ENCODE data around the gene PTPDC1. TPM values are rescaled to one million over a fixed set of nuclear protein-coding genes. Genes with fewer than 3 reads are reported as not detected.

Gene PTPDC1
- total and polyA plus RNA-seq, 8 donors, result 2.8 to 45.0 (median 8.5) TPM

- TF ChIP-seq, protein P1, sequence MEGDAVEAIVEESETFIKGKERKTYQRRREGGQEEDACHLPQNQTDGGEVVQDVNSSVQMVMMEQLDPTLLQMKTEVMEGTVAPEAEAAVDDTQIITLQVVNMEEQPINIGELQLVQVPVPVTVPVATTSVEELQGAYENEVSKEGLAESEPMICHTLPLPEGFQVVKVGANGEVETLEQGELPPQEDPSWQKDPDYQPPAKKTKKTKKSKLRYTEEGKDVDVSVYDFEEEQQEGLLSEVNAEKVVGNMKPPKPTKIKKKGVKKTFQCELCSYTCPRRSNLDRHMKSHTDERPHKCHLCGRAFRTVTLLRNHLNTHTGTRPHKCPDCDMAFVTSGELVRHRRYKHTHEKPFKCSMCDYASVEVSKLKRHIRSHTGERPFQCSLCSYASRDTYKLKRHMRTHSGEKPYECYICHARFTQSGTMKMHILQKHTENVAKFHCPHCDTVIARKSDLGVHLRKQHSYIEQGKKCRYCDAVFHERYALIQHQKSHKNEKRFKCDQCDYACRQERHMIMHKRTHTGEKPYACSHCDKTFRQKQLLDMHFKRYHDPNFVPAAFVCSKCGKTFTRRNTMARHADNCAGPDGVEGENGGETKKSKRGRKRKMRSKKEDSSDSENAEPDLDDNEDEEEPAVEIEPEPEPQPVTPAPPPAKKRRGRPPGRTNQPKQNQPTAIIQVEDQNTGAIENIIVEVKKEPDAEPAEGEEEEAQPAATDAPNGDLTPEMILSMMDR (IDR thresholded peaks at IDR 0.05), result no peak
- no peak for TF ChIP-seq POLR2A (IDR thresholded peaks at IDR 0.05)
- no peak for TF ChIP-seq EP300 (IDR thresholded peaks at IDR 0.05)
- no peak for TF ChIP-seq POLR2AphosphoS5 (IDR thresholded peaks at IDR 0.05)
- no peak overlapping the region for H3K27ac ChIP-seq
- intact Hi-C loops (cut with DNase I; ENCODE audit: low total_unique reads), result no loop called here
- H3K27me3 ChIP-seq, result no peaks in the 10 kb centered on the region
- H3K4me1 ChIP-seq, result no peaks in the 10 kb centered on the region
- H3K36me3 ChIP-seq, result peaks cover 0 to 13% (median 0%) of the 10 kb centered on the region in 4 donors
- DNase-seq, result no peak
- H3K9me3 ChIP-seq, result peaks cover 3 to 44% (median 30%) of the 10 kb centered on the region in 4 donors
- no peak overlapping the region for H3K4me3 ChIP-seq
Observed at GRCh38 chr9:94127806-94128205, 43.5 kb downstream of the PTPDC1 start.

DNA sequence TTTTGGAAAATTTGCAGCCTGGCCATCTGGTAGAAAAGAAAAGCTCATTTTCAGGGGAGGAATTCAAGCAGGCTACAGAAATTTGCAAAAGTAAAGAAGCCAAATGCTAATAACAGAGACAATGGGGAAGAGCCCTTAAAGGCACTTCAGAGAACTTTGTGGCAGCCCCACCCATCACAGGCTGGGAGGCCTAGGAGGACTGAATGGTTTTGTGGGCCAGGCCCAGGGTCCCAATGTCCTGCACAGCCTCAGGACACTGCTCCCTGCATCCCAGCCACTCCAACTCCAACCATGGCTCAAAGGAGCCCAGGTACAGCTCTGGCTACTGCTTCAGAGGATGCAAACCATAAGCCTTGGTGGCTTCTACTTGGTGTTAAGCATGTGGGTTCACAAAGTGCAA lies 44.3 kb downstream of the PTPDC1 start:
- Histone ChIP-seq H3K27me3 (no peaks in the 10 kb centered on the region), H3K4me3 (no peak overlapping the region), H3K9me3 (peaks cover 3 to 44% (median 30%) of the 10 kb centered on the region in 4 donors), H3K36me3 (peaks cover 0 to 7% (median 0%) of the 10 kb centered on the region in 4 donors), H3K27ac (no peak overlapping the region), H3K4me1 (no peaks in the 10 kb centered on the region)
- intact Hi-C loops (cut with DNase I; ENCODE audit: low total_unique reads), result no loop called here
- TF ChIP-seq EP300 (IDR thresholded peaks at IDR 0.05), result no peak
- TF ChIP-seq POLR2AphosphoS5 (IDR thresholded peaks at IDR 0.05), result no peak
- TF ChIP-seq, protein P1 (IDR thresholded peaks at IDR 0.05), result no peak
- no peak for TF ChIP-seq POLR2A (IDR thresholded peaks at IDR 0.05)
- DNase-seq, result no peak

DNA sequence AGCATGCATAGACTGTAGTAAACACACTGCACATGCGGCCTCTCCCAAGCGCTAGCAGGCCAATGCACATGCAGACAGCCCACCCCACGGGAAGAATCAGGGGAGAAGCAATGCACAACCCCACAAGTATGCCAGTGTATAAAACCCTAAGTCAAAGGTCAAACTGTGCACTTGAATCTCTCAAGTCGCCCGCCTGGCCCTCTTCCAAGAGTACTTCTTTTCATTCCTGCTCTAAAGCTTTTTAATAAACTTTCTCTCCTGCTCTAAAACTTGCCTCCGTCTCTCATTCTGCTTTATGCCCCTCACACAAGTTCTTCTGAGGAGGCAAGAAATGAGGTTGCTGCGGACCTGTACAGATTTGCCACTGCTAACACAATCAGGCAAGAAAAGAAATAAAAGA lies 50.4 kb downstream of the PTPDC1 start:
- no peak for DNase-seq
- Histone ChIP-seq H3K27ac (peak overlapping the region in 4 of 5 donors; percentile 59 to 86 (median 66)), H3K36me3 (no peaks in the 10 kb centered on the region), H3K27me3 (no peaks in the 10 kb centered on the region), H3K4me3 (no peak overlapping the region), H3K9me3 (no peaks in the 10 kb centered on the region), H3K4me1 (peaks cover 9 to 30% (median 24%) of the 10 kb centered on the region in 4 donors)
- intact Hi-C loops (cut with DNase I; ENCODE audit: low total_unique reads), result no loop called here
- TF ChIP-seq POLR2AphosphoS5 (IDR thresholded peaks at IDR 0.05), result no peak
- no peak for TF ChIP-seq EP300 (IDR thresholded peaks at IDR 0.05)
- TF ChIP-seq POLR2A (IDR thresholded peaks at IDR 0.05), result no peak
- TF ChIP-seq, protein P1 (IDR thresholded peaks at IDR 0.05), result no peak
- WGBS, 5 donors, result 67 to 80% (median 77%) methylated on average over 7 of the region's 7 CpGs

- Histone ChIP-seq H3K4me3 (no peak overlapping the region), H3K4me1 (peaks cover 14 to 34% (median 28%) of the 10 kb centered on the region in 4 donors), H3K36me3 (no peaks in the 10 kb centered on the region), H3K9me3 (no peaks in the 10 kb centered on the region), H3K27me3 (no peaks in the 10 kb centered on the region), H3K27ac (peak overlapping the region in 4 of 5 donors; percentile 59 to 86 (median 66))
- intact Hi-C loops (cut with DNase I; ENCODE audit: low total_unique reads), result no loop called here
- TF ChIP-seq POLR2AphosphoS5 (IDR thresholded peaks at IDR 0.05) (peak; percentile 88 to 97 (median 95)), EP300 (IDR thresholded peaks at IDR 0.05) (peak; percentile 99), POLR2A (IDR thresholded peaks at IDR 0.05) (no peak)
- WGBS, 5 donors, result 45 to 74% (median 63%) methylated on average over 3 of the region's 3 CpGs
- DNase-seq, result no peak
Observed at GRCh38 chr9:94135222-94135621, 51.0 kb downstream of the PTPDC1 start.

DNA sequence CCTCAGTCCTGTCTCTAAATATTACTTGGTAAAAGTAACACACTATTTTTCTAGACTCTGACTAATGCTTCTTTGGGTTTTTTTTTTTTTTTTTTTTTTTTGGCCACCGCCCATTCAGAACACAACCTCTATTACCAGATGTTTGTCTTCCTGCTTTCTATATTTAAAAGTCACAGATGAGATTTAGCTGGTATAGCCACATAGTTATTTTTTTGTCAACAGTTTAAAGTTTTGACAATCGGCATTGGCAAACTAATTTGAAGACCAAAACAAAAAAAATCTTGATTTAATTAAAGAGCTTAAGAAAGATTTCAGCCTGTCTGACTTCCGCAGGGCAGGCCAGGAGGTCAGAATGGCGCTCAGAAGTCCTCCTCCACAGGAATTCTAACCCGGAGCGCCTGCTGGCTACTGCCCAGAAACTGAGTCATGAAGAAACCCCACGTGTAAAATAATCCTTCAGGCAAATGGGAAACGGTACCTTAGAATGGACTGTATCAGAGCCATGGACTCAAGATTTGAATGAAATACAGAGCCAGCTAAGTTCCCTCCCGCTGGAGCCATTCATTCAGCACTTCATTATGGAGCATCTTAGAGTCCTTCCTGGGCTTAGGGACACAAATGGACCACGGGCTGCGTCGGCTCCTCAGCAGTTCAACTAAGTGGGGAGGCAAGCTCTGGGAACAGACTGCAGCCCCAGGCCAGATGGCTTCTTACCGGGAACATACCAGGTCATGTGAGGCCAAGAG lies 55.6 kb downstream of the PTPDC1 start:
- intact Hi-C loops (cut with DNase I; ENCODE audit: low total_unique reads), result no loop called here

More for the DNA sequence above, 55.6 kb downstream of the PTPDC1 start:
- Histone ChIP-seq H3K27ac (peak overlapping the region; percentile 73 to 87 (median 86)), H3K4me1 (peaks cover 11 to 52% (median 36%) of the 10 kb centered on the region in 4 donors), H3K27me3 (no peaks in the 10 kb centered on the region), H3K36me3 (no peaks in the 10 kb centered on the region), H3K9me3 (no peaks in the 10 kb centered on the region), H3K4me3 (no peak overlapping the region)
- WGBS, 5 donors, result 29 to 38% (median 35%) methylated on average over 13 of the region's 13 CpGs
- peak; percentile 71 for TF ChIP-seq EP300 (IDR thresholded peaks at IDR 0.05)
- TF ChIP-seq POLR2AphosphoS5 (IDR thresholded peaks at IDR 0.05), result peak; percentile 25 to 74 (median 48)
- TF ChIP-seq POLR2A (IDR thresholded peaks at IDR 0.05), result no peak
- DNase-seq, result peak; percentile 82 to 86
